Dedifferentiated amniotic fluid mesenchymal stem cell (primary cell): ENCODE data around the gene IFFO2.

Source experiments
- DNase-seq: peaks from one replicate; pipeline ENCODE4 v3.0.0-alpha.2; 2016; ENCODE audit errors: extremely low spot score

Gene IFFO2

GRCh38 chr1:18956193-18957135 is at the start of gene IFFO2:
TSS of gene IFFO2 (minus strand) at chr1:18956676. CDS start at chr1:18956332, 344 bp downstream.
- peak; percentile 91 for DNase-seq

DNA sequence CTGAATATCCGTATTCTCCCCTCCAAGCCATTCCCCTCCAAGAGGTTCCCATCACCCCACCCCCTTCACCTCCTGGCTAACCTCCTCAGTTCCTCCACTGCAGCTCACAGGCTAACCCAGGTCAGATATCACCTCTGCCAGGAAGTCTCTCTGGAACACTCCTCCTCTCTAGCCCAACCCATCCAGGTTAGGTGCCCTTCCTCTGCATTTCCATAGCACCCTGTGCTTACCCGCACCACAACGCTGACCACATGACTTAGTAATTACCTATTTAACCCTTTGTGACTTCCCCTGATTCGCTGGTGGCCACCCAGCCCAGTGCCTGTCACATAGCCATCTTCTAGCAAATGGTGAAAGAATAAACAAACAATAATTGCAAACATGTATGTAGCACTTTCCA is 49.5 kb upstream of the IFFO2 start:
- DNase-seq, result no peak

GRCh38 chr1:19003371-19004290 is 47.2 kb upstream of the IFFO2 start:
- no peak for DNase-seq

- DNase-seq, result no peak
Measured at GRCh38 chr1:19000065-19000464, 43.6 kb upstream of the IFFO2 start.

DNA sequence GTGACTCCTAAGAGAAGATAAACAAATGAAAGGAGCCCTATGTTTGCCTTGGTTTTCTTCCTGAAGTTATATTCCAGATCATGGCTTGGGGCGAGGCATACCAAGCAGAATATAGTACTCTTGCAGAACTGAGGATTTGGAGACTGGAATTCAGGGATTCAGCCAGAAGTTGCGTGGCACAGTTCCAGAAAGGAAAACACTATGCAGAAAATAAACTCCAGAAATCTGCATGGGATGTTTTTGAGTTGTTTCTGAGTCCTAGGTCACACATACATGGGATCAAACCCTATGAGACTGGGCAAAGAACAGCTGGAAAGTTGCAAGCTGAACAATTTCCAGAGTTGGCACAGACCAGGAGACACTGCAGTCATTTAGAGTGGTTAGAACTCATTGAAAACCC is 42.9 kb upstream of the IFFO2 start:
- DNase-seq, result peak; percentile 70

DNA sequence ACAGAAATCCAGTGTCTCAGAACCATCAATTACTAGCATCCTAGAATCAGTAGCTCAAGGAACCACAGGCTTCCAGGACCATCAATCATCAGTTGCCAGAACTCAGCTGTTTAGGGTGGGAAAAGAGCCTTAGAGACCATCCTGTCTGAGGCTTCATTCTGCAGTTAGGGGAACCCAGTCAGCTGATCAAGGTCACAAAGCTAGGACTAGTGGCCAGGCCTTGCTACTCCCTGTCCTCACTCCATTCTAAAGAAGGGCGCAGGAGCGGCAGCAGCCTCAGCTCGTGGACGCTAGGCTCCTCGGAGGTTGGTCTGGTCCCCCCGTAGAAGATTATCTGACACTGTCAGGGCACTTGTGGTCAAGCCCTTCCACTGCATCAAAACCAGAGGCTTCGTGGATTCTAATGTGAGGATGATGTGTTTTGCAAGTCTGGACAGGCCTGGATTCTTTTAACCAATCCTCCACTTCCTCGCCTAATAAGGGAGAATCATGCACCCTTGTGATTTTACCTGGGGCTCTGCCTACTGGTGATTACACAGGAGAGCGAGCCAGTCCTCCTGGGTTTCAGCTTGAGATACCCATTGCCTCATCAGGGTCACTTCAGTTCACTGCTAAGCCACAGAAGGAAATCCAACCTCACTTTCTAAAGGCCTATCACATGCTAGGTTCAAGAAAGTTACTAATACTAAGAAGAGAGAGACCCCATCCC is 41.7 kb upstream of the IFFO2 start:
- no peak for DNase-seq

- no peak for DNase-seq
Measured at GRCh38 chr1:18997508-18997907, 41.0 kb upstream of the IFFO2 start.

DNA sequence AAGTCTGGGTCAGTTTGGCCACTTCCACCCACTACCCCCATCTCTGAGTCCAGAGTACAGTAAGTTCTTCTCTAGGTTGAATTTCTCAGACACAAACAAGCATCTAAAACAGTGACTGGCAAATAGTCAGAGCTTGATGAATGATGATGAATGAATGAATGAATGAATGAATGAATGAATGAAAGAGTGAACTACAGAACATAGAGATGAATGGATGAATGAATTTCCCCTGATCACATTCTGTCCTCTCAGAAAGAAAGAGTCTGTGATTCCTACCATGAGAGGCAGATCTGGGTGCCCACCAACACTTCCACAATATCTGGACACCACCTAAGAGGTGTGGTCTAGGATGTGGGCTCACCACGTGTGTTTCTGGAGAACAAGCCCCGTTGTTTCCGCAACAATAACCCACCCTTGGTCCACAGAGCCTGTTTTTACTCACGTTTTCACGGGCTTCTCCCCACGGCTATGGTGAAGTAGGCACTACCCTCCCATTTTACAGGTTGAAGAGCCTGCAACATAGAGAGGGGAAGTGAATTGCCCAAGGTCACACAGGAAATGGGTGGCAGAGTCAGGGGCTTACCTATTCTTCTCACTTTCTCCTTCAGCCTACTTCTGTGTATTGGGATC is 40.2 kb upstream of the IFFO2 start:
- DNase-seq, result no peak

- no peak for DNase-seq
Measured at GRCh38 chr1:18994381-18994780, 37.9 kb upstream of the IFFO2 start.

- no peak for DNase-seq
Measured at GRCh38 chr1:18992646-18993045, 36.2 kb upstream of the IFFO2 start.

DNA sequence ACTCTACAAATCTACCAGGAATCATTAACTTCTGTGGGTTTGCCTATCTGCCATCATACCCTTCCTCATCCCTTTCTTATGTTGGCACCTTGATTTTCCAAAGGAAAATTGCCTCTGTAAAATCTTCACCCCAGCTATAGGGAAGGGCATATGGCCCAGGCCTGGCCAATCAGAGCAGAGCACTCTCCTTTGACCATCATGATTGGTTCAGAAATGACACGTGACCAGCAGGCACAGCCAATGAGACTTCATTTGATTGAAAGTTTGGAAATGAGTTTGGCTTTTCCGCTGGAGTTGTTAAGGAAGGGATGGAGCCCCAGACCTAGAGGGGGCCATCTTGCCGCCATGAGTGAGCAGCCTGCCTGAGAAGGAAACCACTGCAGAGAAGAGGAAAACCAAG is 35.1 kb upstream of the IFFO2 start:
- no peak for DNase-seq

DNA sequence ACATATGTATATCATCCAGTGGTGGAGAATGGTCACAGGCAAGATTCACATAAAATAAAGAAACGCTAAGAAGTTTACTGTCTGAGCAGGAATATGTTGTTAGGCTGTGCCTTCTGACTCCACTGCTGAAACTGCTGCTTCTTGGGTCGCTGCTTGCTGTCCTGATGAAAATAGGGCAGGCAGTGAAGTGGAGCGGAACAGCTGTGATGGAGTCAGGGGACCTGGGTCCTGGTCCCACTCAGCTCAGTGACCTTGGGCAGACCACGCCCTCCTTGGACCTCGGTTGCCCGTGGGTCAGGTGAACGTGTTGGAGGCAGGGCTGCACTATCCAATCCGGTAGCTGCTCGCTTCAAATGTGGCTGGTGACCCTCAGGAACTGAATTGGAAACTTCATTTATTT is 33.4 kb upstream of the IFFO2 start:
- DNase-seq, result no peak

- no peak for DNase-seq
Measured at GRCh38 chr1:18989176-18989799, 32.8 kb upstream of the IFFO2 start.

DNA sequence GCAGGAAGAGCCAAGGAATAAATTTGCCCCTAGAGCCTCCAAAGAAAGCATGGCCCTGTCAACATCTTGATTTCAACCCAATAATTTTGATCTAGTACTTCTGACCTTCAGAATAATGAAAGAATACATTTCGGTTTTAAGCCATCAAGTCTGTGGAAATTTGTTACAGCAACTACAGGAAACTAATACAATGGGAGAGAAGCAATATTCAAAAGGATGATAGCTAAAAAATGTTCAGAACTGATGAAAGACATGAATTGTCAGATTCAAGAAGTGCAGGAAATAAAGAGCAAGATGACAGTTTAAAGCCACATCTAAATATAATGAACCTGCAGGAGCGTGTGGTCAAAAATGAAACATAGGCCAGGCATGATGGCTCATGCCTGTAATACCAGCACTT is 24.8 kb upstream of the IFFO2 start:
- DNase-seq, result no peak

GRCh38 chr1:18978706-18979105 is 22.2 kb upstream of the IFFO2 start:
- no peak for DNase-seq

DNA sequence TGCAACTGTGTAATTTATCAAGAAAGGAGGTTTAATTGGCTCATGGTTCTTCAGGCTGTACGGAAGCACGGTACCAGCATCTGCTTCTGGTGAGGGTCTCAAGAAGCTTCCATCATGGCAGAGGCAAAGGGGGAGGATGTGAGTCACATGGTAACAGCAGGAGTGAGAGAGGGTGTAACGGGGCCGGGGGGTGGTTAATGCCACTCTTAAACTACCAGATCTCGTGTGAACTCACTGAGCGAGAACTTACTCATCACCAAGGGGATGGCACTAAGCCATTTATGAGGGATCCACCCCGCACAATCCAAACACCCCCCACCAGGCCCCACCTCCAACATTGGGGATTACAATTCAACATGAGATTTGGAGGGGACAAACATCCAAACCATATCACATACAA is 21.0 kb upstream of the IFFO2 start:
- DNase-seq, result no peak

DNA sequence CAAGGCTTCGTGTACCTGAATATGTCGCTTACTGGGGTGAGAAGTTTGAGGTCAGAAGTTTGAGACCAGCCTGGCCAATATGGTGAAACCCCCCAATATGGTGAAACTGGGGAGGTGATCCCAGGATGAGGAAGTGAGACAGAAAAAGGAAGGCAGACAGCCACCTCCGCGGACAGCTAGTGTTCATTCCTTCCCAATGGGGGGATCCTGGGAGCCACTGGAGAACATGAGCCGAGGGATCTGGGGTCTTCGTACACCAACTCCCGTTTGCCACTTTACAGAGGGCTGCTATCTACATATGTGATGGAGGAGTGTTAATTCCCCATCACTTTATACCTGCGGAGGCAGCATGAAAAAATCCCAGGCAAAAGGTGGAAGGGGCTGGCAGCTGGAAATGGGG is 19.6 kb upstream of the IFFO2 start:
- DNase-seq, result no peak

GRCh38 chr1:18974606-18975005 is 18.1 kb upstream of the IFFO2 start:
- DNase-seq, result no peak

DNA sequence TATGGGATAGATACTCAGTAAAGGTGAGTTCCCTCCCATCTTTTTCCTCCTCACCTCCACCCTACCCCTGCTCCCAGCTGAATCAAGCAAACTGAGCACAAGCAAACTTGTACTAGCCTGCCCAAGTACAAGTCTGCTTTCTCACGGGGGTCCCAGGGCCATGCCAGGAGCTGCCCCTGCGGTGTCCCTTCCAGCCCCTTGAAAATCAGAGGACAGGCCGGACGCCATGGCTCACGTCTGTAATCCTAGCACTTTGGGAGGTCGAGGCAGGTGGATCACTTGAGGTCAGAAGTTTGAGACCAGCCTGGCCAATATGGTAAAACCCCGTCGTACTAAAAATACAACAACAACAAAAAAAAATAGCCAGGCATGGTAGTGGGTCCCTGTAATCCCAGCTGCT is 17.5 kb upstream of the IFFO2 start:
- no peak for DNase-seq

GRCh38 chr1:18973446-18973955 is 17.0 kb upstream of the IFFO2 start:
- DNase-seq, result no peak

DNA sequence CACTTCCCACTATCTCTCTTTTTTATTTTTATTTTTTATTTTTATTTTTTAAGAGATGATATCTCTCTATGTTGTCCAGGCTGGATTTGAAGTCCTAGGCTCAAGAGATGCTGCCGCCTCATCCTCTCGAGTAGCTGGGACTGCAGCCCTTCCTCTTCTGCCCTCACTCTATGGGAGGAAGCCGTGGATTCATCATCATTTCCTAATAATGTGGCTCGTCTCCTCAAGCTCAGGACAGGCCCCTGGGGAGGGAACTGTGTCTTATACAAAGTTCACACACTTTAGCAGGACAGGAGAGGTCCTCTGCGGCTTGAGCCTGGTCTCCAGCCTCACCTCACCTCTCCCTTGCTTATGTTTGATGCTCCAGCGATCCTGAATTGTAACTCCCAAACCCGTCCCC is 16.5 kb upstream of the IFFO2 start:
- DNase-seq, result no peak
